Activated CD8-positive, alpha-beta memory T cell treated with anti-CD3 and anti-CD28 coated beads, Interleukin-2, amount 50 U/mL, for 24 hours (primary cell): ENCODE data around the gene CCDC8.
"Not testable (repeated sequence)": the region's sequence is repeated elsewhere in the genome, so short reads cannot be mapped to it uniquely, and the experiment has no call there.

Source experiments
- DNase-seq: peaks from one replicate; pipeline ENCODE4 v3.0.0-alpha.2; 2020; ENCODE audit errors: extremely low read depth

CCDC8 gene

GRCh38 chr19:46428239-46429135, 15.1 kb upstream of the CCDC8 start, which contains the start of gene PNMA8C:
Gene PNMA8C (minus strand): TSS chr19:46428936. CDS start chr19:46428359, 577 bp downstream.
- no peak for DNase-seq

GRCh38 chr19:46427518-46428045, 14.2 kb upstream of the CCDC8 start:
- no peak for DNase-seq

- DNase-seq = no peak
These were observed 13.3 kb upstream of the CCDC8 start for GRCh38 chr19:46426506-46427162.

- no peak for DNase-seq
These were observed 12.7 kb upstream of the CCDC8 start for GRCh38 chr19:46426035-46426505.

GRCh38 chr19:46423188-46423587, 9.8 kb upstream of the CCDC8 start:
- no peak for DNase-seq

- no peak for DNase-seq
These were observed 9.0 kb upstream of the CCDC8 start for GRCh38 chr19:46422344-46422743.

GRCh38 chr19:46420056-46420455, 6.7 kb upstream of the CCDC8 start:
- no peak for DNase-seq

- not testable (repeated sequence) for DNase-seq
These were observed 2.7 kb upstream of the CCDC8 start for GRCh38 chr19:46415804-46416709.

GRCh38 chr19:46414899-46415298, 1.5 kb upstream of the CCDC8 start:
- not testable (repeated sequence) for DNase-seq

- DNase-seq = no peak
These were observed 608 bp downstream of the CCDC8 start for GRCh38 chr19:46412650-46413261.

- no peak for DNase-seq
These were observed 1.3 kb downstream of the CCDC8 start for GRCh38 chr19:46411925-46412649.

GRCh38 chr19:46411088-46411924, 2.1 kb downstream of the CCDC8 start:
- DNase-seq = no peak

- no peak for DNase-seq
These were observed 2.9 kb downstream of the CCDC8 start for GRCh38 chr19:46410205-46411087.

GRCh38 chr19:46409191-46409590, 4.2 kb downstream of the CCDC8 start:
- DNase-seq = no peak

GRCh38 chr19:46408664-46409039, 4.7 kb downstream of the CCDC8 start:
- no peak for DNase-seq

- no peak for DNase-seq
These were observed 5.3 kb downstream of the CCDC8 start for GRCh38 chr19:46407856-46408663.

GRCh38 chr19:46406976-46407375, 6.4 kb downstream of the CCDC8 start:
- no peak for DNase-seq
